HG03457 (cell line): Measurements from ENCODE around the gene CAV2.

Experiments
- ATAC-seq: cut with Tn5 transposase; IDR thresholded peaks from one replicate; pipeline ENCODE4 v1.9.1; 2021; ENCODE audit warnings: moderate number of reproducible peaks; ENCODE audit not compliant: unreplicated experiment

The CAV2 gene

GRCh38 chr7:116522247-116522646 lies 22.7 kb downstream of the CAV2 start:
- no peak for ATAC-seq

GRCh38 chr7:116524221-116524608 lies 24.7 kb downstream of the CAV2 start:
- ATAC-seq = no peak

GRCh38 chr7:116524609-116525297 lies 25.2 kb downstream of the CAV2 start, which contains the start of gene CAV1:
TSS of gene CAV1 (plus strand) at chr7:116525036. CDS start at chr7:116525063, 27 bp downstream.
- ATAC-seq = no peak

- ATAC-seq = no peak
These were observed 25.9 kb downstream of the CAV2 start for GRCh38 chr7:116525298-116525912.

GRCh38 chr7:116525913-116526861 lies 26.6 kb downstream of the CAV2 start:
- peak; percentile 93 for ATAC-seq

- ATAC-seq = no peak
These were observed 27.4 kb downstream of the CAV2 start for GRCh38 chr7:116526897-116527296.

GRCh38 chr7:116527521-116527920 lies 28.0 kb downstream of the CAV2 start:
- no peak for ATAC-seq

- no peak for ATAC-seq
These were observed 28.7 kb downstream of the CAV2 start for GRCh38 chr7:116528008-116528789.

- no peak for ATAC-seq
These were observed 29.7 kb downstream of the CAV2 start for GRCh38 chr7:116529250-116529649.

- ATAC-seq = no peak
These were observed 30.7 kb downstream of the CAV2 start for GRCh38 chr7:116530107-116530820.

GRCh38 chr7:116532102-116532688 lies 32.7 kb downstream of the CAV2 start:
- no peak for ATAC-seq

- no peak for ATAC-seq
These were observed 35.3 kb downstream of the CAV2 start for GRCh38 chr7:116534790-116535189.

GRCh38 chr7:116535416-116535815 lies 35.9 kb downstream of the CAV2 start:
- no peak for ATAC-seq

- ATAC-seq = no peak
These were observed 38.6 kb downstream of the CAV2 start for GRCh38 chr7:116538138-116538537.

- ATAC-seq = no peak
These were observed 40.3 kb downstream of the CAV2 start for GRCh38 chr7:116539879-116540278.

GRCh38 chr7:116540743-116541142 lies 41.2 kb downstream of the CAV2 start:
- no peak for ATAC-seq

- ATAC-seq = no peak
These were observed 42.4 kb downstream of the CAV2 start for GRCh38 chr7:116541951-116542350.

- ATAC-seq = no peak
These were observed 43.1 kb downstream of the CAV2 start for GRCh38 chr7:116542618-116543017.

GRCh38 chr7:116543664-116544063 lies 44.1 kb downstream of the CAV2 start:
- ATAC-seq = no peak

- ATAC-seq = no peak
These were observed 44.9 kb downstream of the CAV2 start for GRCh38 chr7:116544487-116544886.
